Thyroid gland (tissue), 4 donors: ENCODE data around the gene PGBD2. TPM values are rescaled to one million over a fixed set of nuclear protein-coding genes. Genes with fewer than 3 reads are reported as not detected.
"Not testable (repeated sequence)": the region's sequence is repeated elsewhere in the genome, so short reads cannot be mapped to it uniquely, and the experiment has no call there.

Experiments
- DNase-seq, 2 donors: peaks; one replicate each; pipeline ENCODE4 v3.0.0-alpha.2; 2019
- H3K27ac ChIP-seq, 3 donors: fragments of 200-600 bp; sonication (generic); 1 replicate in 2 of 3; 2 replicates in 1 of 3; pipeline ENCODE4 v1.5.1; 2016 to 2019; ENCODE audit warnings: mild to moderate bottlenecking in 1 of 3, moderate library complexity in 1 of 3
- H3K27me3 ChIP-seq: fragments of 200-600 bp; sonication (generic); one replicate; pipeline ENCODE4 v1.5.1; 2019
- H3K36me3 ChIP-seq, 2 donors: fragments of 200-600 bp; sonication (generic); one replicate each; pipeline ENCODE4 v1.5.1; 2016 to 2019
- H3K4me1 ChIP-seq, 2 donors: fragments of 200-600 bp; sonication (generic); one replicate each; pipeline ENCODE4 v1.5.1; 2017 to 2019
- H3K4me3 ChIP-seq, 3 donors: fragments of 200-600 bp; sonication (generic); replicated peaks in 1 of 3; 1 replicate in 2 of 3; 2 replicates in 1 of 3; pipeline ENCODE4 v1.5.1; 2016; ENCODE audit warnings: mild to moderate bottlenecking in 1 of 3
- H3K9me3 ChIP-seq: fragments of 200-600 bp; sonication (generic); one replicate; pipeline ENCODE4 v1.5.1; 2017
- CTCF ChIP-seq, 6 experiments: fragments of 200-600 bp in 3 of 6; fragments of 450-650 bp in 3 of 6; sonication (generic) in 3 of 6; IDR thresholded peaks; one replicate each; pipeline ENCODE4 v1.5.1; 2016 to 2019; ENCODE audit warnings: antibody characterized with exemption in 6 of 6, mild to moderate bottlenecking in 2 of 6, inconsistent platforms in 1 of 6, moderate library complexity in 1 of 6
- POLR2A ChIP-seq, 2 donors: fragments of 450-650 bp; IDR thresholded peaks; one replicate each; pipeline ENCODE4 v1.6.1; 2017; ENCODE audit warnings: antibody characterized with exemption in 2 of 2, mild to moderate bottlenecking in 2 of 2, moderate library complexity in 1 of 2
- WGBS, 2 donors: methylation state at CpG; one replicate each; pipeline ENCODE4 v1.1.5; 2017; 5-methylcytosine and 5-hydroxymethylcytosine counted together
- intact Hi-C: fragments of 100-400 bp; cut with DNase I; formaldehyde crosslinking; loops from one replicate; pipeline ENCODE4 v1.15.1; 2023
- total RNA-seq, 4 donors: library from RNA; depleted of rRNA; stranded (reverse); fragments of >200 nt; gene quantifications; one replicate each; pipeline ENCODE4 v1.2.3, GENCODE V29; 2016

Gene PGBD2
- total RNA-seq, 4 donors from 2014 or later: 10.0 to 20.3 (median 14.4) TPM

- no peaks in the 10 kb centered on the region for H3K4me1 ChIP-seq
- H3K27ac ChIP-seq: no peak overlapping the region
- WGBS, 2 donors: 5 to 10% methylated on average over 1 of the region's 1 CpG
- no peak overlapping the region for H3K4me3 ChIP-seq
- intact Hi-C loops: no loop called here
- no peaks in the 10 kb centered on the region for H3K9me3 ChIP-seq
- DNase-seq: no peak
- H3K36me3 ChIP-seq: no peaks in the 10 kb centered on the region
- no peak for TF ChIP-seq POLR2A (IDR thresholded peaks at IDR 0.05)
- TF ChIP-seq CTCF (IDR thresholded peaks at IDR 0.05): no peak
- no peaks in the 10 kb centered on the region for H3K27me3 ChIP-seq
Observed at GRCh38 chr1:248886237-248886895, 19.7 kb upstream of the PGBD2 start.

GRCh38 chr1:248889914-248890243, 16.2 kb upstream of the PGBD2 start:
- H3K9me3 ChIP-seq, DNase-seq, H3K27me3 ChIP-seq, H3K4me1 ChIP-seq, H3K36me3 ChIP-seq, intact Hi-C loops, H3K27ac ChIP-seq, H3K4me3 ChIP-seq: not testable (repeated sequence)
- 83 to 90% methylated on average over 10 of the region's 10 CpGs for WGBS, 2 donors

- intact Hi-C loops: no loop called here
- Histone ChIP-seq H3K4me1 (no peaks in the 10 kb centered on the region), H3K27me3 (no peaks in the 10 kb centered on the region), H3K27ac (no peak overlapping the region), H3K9me3 (no peaks in the 10 kb centered on the region), H3K4me3 (no peak overlapping the region), H3K36me3 (no peaks in the 10 kb centered on the region)
- 90 to 93% methylated on average over 9 of the region's 9 CpGs for WGBS, 2 donors
- TF ChIP-seq CTCF (IDR thresholded peaks at IDR 0.05) (no peak), POLR2A (IDR thresholded peaks at IDR 0.05) (no peak)
- no peak for DNase-seq
Observed at GRCh38 chr1:248890549-248891498, 15.2 kb upstream of the PGBD2 start.

- no peak for TF ChIP-seq CTCF (IDR thresholded peaks at IDR 0.05)
- no peak for TF ChIP-seq POLR2A (IDR thresholded peaks at IDR 0.05)
- no peaks in the 10 kb centered on the region for H3K27me3 ChIP-seq
- no peaks in the 10 kb centered on the region for H3K36me3 ChIP-seq
- H3K4me3 ChIP-seq: no peak overlapping the region
- intact Hi-C loops: no loop called here
- WGBS, 2 donors: 89% methylated on average over 2 of the region's 2 CpGs
- H3K4me1 ChIP-seq: no peaks in the 10 kb centered on the region
- DNase-seq: no peak
- H3K9me3 ChIP-seq: no peaks in the 10 kb centered on the region
- H3K27ac ChIP-seq: no peak overlapping the region
Observed at GRCh38 chr1:248891758-248892157, 14.3 kb upstream of the PGBD2 start.

GRCh38 chr1:248892590-248892989, 13.4 kb upstream of the PGBD2 start:
- H3K36me3 ChIP-seq: no peaks in the 10 kb centered on the region
- no peaks in the 10 kb centered on the region for H3K9me3 ChIP-seq
- TF ChIP-seq POLR2A (IDR thresholded peaks at IDR 0.05): no peak
- no peak for TF ChIP-seq CTCF (IDR thresholded peaks at IDR 0.05)
- WGBS, 2 donors: 84 to 87% methylated on average over 1 of the region's 1 CpG
- intact Hi-C loops: no loop called here
- H3K4me3 ChIP-seq: no peak overlapping the region
- H3K4me1 ChIP-seq: no peaks in the 10 kb centered on the region
- no peaks in the 10 kb centered on the region for H3K27me3 ChIP-seq
- no peak for DNase-seq
- H3K27ac ChIP-seq: no peak overlapping the region
